ENCODE data around the gene ZNF488. TPM values are rescaled to one million over a fixed set of nuclear protein-coding genes. Genes with fewer than 3 reads are reported as not detected.

Gene ZNF488
- total and polyA plus RNA-seq, 10 of the 15 experiments (the other 5 are each of a cell fraction or from before 2014, with no cell fraction given), result not detected

DNA sequence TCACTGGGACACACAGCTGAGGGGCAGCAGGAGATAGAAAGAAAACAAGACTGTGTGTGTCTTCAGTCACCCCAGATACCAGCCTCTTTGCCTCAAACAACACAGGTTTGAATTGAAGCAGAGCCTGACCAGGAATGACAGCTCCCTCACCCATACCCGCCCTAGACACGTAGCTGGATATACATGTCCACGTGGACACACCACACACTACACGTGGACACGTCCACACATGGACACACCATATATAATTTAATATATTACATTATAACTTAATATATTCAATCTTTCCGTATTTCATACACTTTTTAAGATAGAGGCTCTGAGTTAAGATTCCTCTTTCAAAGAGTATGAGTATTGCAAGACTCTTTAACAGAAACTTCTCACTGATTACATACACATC, 50.6 kb downstream of the ZNF488 start:
- SMC1A ChIA-PET (ENCODE audit: uncharacterized antibody, unreplicated experiment), result no interaction called here
- CTCF ChIA-PET, result interaction anchor here (1.3 kb wide), 1 partner anchor 286 kb away, joined by 6 read pairs; no protein-coding TSS in a partner anchor
- intact Hi-C loops (cut with micrococcal nuclease; ENCODE audit: unreplicated experiment) (no loop called here), in situ Hi-C loops (cut with MboI) (no loop called here)
- ATAC-seq (no peak), FAIRE-seq (no peak), DNase-seq (ENCODE audit: low read depth, low spot score) (no peak)
- H4K20me1 ChIP-seq (ENCODE audit: control insufficient read depth, insufficient read depth), result no peaks in the 10 kb centered on the region
- WGBS (ENCODE audit: insufficient coverage, insufficient replicate concordance, low lambda C conversion rate, missing lambda C conversion rate), result 12% methylated on average over 6 of the region's 6 CpGs
- POLR2A ChIA-PET, result no interaction called here
- H3K9me3 ChIP-seq (replicated peaks; ENCODE audit: control insufficient read depth, insufficient read depth, low read length), result no peaks in the 10 kb centered on the region
- no peaks in the 10 kb centered on the region; a peak in 3 of 4 replicates for H3K27me3 ChIP-seq (replicated peaks in 1 of 2; ENCODE audit: control insufficient read depth in 2 of 2, insufficient read depth in 2 of 2, low read length in 1 of 2)
- no peak overlapping the region for H2AFZ ChIP-seq (ENCODE audit: control insufficient read depth, low read depth, low read length)
- RAD21 ChIA-PET (ENCODE audit: unreplicated experiment), result no interaction called here
- TF ChIP-seq CBX3 (IDR thresholded peaks at IDR 0.05; ENCODE audit: borderline replicate concordance, low read depth) (no peak), ETV6 (conservative IDR thresholded peaks at IDR 0.05 in 1 of 2, IDR thresholded peaks at IDR 0.05 in 1 of 2; ENCODE audit: borderline replicate concordance in 1 of 2, low read depth in 1 of 2) (no peak), NFYA (IDR thresholded peaks at IDR 0.05; ENCODE audit: borderline replicate concordance, low read depth, low read length) (no peak), MTA3 (IDR thresholded peaks at IDR 0.05; ENCODE audit: borderline replicate concordance, low read length) (no peak), POLR2A (IDR thresholded peaks at IDR 0.05; ENCODE audit: low read depth, low read length) (no peak)
- TF ChIP-seq, protein P1, sequence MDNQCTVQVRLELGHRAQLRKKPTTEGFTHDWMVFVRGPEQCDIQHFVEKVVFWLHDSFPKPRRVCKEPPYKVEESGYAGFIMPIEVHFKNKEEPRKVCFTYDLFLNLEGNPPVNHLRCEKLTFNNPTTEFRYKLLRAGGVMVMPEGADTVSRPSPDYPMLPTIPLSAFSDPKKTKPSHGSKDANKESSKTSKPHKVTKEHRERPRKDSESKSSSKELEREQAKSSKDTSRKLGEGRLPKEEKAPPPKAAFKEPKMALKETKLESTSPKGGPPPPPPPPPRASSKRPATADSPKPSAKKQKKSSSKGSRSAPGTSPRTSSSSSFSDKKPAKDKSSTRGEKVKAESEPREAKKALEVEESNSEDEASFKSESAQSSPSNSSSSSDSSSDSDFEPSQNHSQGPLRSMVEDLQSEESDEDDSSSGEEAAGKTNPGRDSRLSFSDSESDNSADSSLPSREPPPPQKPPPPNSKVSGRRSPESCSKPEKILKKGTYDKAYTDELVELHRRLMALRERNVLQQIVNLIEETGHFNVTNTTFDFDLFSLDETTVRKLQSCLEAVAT (IDR thresholded peaks at IDR 0.05), result no peak
- TF ChIP-seq, protein P2, sequence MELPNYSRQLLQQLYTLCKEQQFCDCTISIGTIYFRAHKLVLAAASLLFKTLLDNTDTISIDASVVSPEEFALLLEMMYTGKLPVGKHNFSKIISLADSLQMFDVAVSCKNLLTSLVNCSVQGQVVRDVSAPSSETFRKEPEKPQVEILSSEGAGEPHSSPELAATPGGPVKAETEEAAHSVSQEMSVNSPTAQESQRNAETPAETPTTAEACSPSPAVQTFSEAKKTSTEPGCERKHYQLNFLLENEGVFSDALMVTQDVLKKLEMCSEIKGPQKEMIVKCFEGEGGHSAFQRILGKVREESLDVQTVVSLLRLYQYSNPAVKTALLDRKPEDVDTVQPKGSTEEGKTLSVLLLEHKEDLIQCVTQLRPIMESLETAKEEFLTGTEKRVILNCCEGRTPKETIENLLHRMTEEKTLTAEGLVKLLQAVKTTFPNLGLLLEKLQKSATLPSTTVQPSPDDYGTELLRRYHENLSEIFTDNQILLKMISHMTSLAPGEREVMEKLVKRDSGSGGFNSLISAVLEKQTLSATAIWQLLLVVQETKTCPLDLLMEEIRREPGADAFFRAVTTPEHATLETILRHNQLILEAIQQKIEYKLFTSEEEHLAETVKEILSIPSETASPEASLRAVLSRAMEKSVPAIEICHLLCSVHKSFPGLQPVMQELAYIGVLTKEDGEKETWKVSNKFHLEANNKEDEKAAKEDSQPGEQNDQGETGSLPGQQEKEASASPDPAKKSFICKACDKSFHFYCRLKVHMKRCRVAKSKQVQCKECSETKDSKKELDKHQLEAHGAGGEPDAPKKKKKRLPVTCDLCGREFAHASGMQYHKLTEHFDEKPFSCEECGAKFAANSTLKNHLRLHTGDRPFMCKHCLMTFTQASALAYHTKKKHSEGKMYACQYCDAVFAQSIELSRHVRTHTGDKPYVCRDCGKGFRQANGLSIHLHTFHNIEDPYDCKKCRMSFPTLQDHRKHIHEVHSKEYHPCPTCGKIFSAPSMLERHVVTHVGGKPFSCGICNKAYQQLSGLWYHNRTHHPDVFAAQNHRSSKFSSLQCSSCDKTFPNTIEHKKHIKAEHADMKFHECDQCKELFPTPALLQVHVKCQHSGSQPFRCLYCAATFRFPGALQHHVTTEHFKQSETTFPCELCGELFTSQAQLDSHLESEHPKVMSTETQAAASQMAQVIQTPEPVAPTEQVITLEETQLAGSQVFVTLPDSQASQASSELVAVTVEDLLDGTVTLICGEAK (IDR thresholded peaks at IDR 0.05; ENCODE audit: borderline replicate concordance), result no peak
- H3K4me1 ChIP-seq (ENCODE audit: control insufficient read depth, insufficient read depth, low read length), result no peaks in the 10 kb centered on the region
- H3K9ac ChIP-seq (ENCODE audit: control insufficient read depth, insufficient read depth, low read length), result no peak overlapping the region
- no peaks in the 10 kb centered on the region for H3K79me2 ChIP-seq (ENCODE audit: control insufficient read depth, insufficient read depth, low read length)
- no peak overlapping the region for H3K4me2 ChIP-seq (ENCODE audit: control insufficient read depth, insufficient read depth)
- no TSS peak for BruUV-seq (replicated peaks)
- no peak overlapping the region for H3K4me3 ChIP-seq
- H3K27ac ChIP-seq (ENCODE audit: control insufficient read depth, insufficient read depth), result no peak overlapping the region
- H3K36me3 ChIP-seq (ENCODE audit: control insufficient read depth in 2 of 2, insufficient read depth in 2 of 2, low read length in 1 of 2), result no peaks in the 10 kb centered on the region
